Measurements from ENCODE around the gene MNT. TPM values are rescaled to one million over a fixed set of nuclear protein-coding genes. Genes with fewer than 3 reads are reported as not detected.
A peak's percentile ranks its signal among the peaks of the same experiment; 100 is the strongest.

Gene MNT
- total and polyA plus RNA-seq, 2 of the 8 experiments (the other 6 are each of a cell fraction or from before 2014, with no cell fraction given) = 5.0 to 17.3 TPM

GRCh38 chr17:2393174-2393953, 7.5 kb downstream of the MNT start:
- no peak overlapping the region for H2BK20ac ChIP-seq (ENCODE audit: low read length)
- H3K23me2 ChIP-seq (ENCODE audit: low read depth, low read length) = peaks cover 15% of the 10 kb centered on the region
- no peak overlapping the region for H2BK120ac ChIP-seq (replicated peaks; ENCODE audit: low read depth, low read length)
- H4K5ac ChIP-seq (ENCODE audit: insufficient read length, low read depth, low read length) = no peak overlapping the region
- no peak overlapping the region for H3K14ac ChIP-seq (ENCODE audit: insufficient read length)
- 0 out of 2 replicates have a peak overlapping the region, but pooled peaks have one; percentile 37 for H2AFZ ChIP-seq (ENCODE audit: low read length)
- H3K56ac ChIP-seq (replicated peaks; ENCODE audit: insufficient read length, low read depth, low read length) = peak overlapping the region; percentile 48
- FAIRE-seq (no peak), DNase-seq (ENCODE audit: low read depth in 1 of 2, low spot score in 2 of 2) (peak in 1 of 2 experiments; percentile 88)
- peak overlapping the region; percentile 86 for H3K27ac ChIP-seq (ENCODE audit: low read depth, low read length)
- no peak overlapping the region for H3K4ac ChIP-seq (replicated peaks; ENCODE audit: insufficient read length, low read depth, low read length)
- H4K91ac ChIP-seq (replicated peaks; ENCODE audit: insufficient read length, low read length) = peak overlapping the region; percentile 17
- peak overlapping the region; percentile 81; the same call in 1 of the 2 replicates for H4K8ac ChIP-seq (ENCODE audit: extremely low read depth, insufficient read depth, low read length)
- no peaks in the 10 kb centered on the region for H3K27me3 ChIP-seq (replicated peaks in 1 of 4; ENCODE audit: control insufficient read depth in 3 of 4, extremely low read depth in 1 of 4, insufficient read depth in 3 of 4, low read length in 3 of 4)
- H3K36me3 ChIP-seq (ENCODE audit: control insufficient read depth in 2 of 4, insufficient read depth in 4 of 4, low read length in 3 of 4) = no peaks in the 10 kb centered on the region
- peak overlapping the region; percentile 64 to 85 (median 76) for H3K4me3 ChIP-seq (ENCODE audit: extremely low read depth in 1 of 4, insufficient read depth in 2 of 4, low read depth in 3 of 4, low read length in 4 of 4)
- no peak overlapping the region for H2AK5ac ChIP-seq (ENCODE audit: low read depth, low read length)
- peak overlapping the region; percentile 81 to 99 for H3K4me2 ChIP-seq (ENCODE audit: insufficient read depth in 1 of 2, low read depth in 2 of 2, low read length in 2 of 2)
- H3K9me3 ChIP-seq (ENCODE audit: insufficient read depth in 2 of 2, low read depth in 1 of 2, low read length in 1 of 2) = no peaks in the 10 kb centered on the region
- peak overlapping the region; percentile 83; the same call in 1 of the 2 replicates for H2BK5ac ChIP-seq (ENCODE audit: low read depth, low read length)
- H3K79me1 ChIP-seq (ENCODE audit: low read depth, low read length) = peaks cover 28% of the 10 kb centered on the region
- H3K9ac ChIP-seq (replicated peaks in 1 of 4; ENCODE audit: extremely low read depth in 1 of 4, low read depth in 3 of 4, low read length in 3 of 4) = peak overlapping the region; percentile 74 to 95 (median 92)
- peaks cover 15 to 46% (median 30%) of the 10 kb centered on the region in 4 experiments for H3K4me1 ChIP-seq (replicated peaks in 1 of 4; ENCODE audit: control insufficient read depth in 3 of 4, insufficient read depth in 4 of 4, low read length in 3 of 4)
- peak overlapping the region; percentile 44 for H3K18ac ChIP-seq (ENCODE audit: extremely low read depth, low read length)
- ChIA-PET POLR2A (ENCODE audit: partially characterized antibody) (interaction anchor here (0.5 to 15.4 kb wide), 15 partner anchors 8 to 383 kb away, joined by 3 to 193 read pairs (median 5); partner anchors contain the start of genes MNT and TSR1), CTCF (ENCODE audit: partially characterized antibody) (interaction anchor here (1.8 to 3.7 kb wide), 4 partner anchors 11 to 23 kb away, joined by 6 to 48 read pairs (median 11); no protein-coding TSS in a partner anchor)
- no peak overlapping the region for H2BK12ac ChIP-seq (ENCODE audit: low read depth, low read length)
- H4K20me1 ChIP-seq (replicated peaks in 1 of 2; ENCODE audit: control insufficient read depth in 1 of 2, insufficient read depth in 2 of 2, low read length in 2 of 2) = peaks cover 13 to 14% of the 10 kb centered on the region in 2 experiments
- H3K23ac ChIP-seq (ENCODE audit: insufficient read length) = no peak overlapping the region
- H2BK15ac ChIP-seq (ENCODE audit: low read length) = no peak overlapping the region
- peaks cover 0 to 50% of the 10 kb centered on the region in 2 experiments; a peak in 2 of 4 replicates for H3K79me2 ChIP-seq (ENCODE audit: control insufficient read depth in 1 of 2, insufficient read depth in 2 of 2, low read length in 2 of 2)
- WGBS, 2 experiments (ENCODE audit: extremely low coverage in 1 of 2, insufficient coverage in 1 of 2, insufficient read length in 1 of 2, insufficient replicate concordance in 2 of 2, low coverage in 1 of 2, low lambda C conversion rate in 2 of 2, missing lambda C conversion rate in 1 of 2) = 1% methylated on average over 56 of the region's 99 CpGs; no CpG with 5 or more reads in 1 of the 2 experiments
- 0 out of 2 replicates have a peak, but pooled peaks have one; percentile 2 for TF ChIP-seq SP1 (IDR thresholded peaks at IDR 0.05; ENCODE audit: low read depth, low read length)
- peak; percentile 9; the same call in 1 of the 2 replicates for TF ChIP-seq TAF1 (IDR thresholded peaks at IDR 0.05; ENCODE audit: low read depth, low read length)
- peak; percentile 63 for TF ChIP-seq KDM4A (IDR thresholded peaks at IDR 0.05; ENCODE audit: low read depth, low read length, severe bottlenecking)
- 0 out of 2 replicates have a peak, but pooled peaks have one; percentile 21 for TF ChIP-seq JUND (IDR thresholded peaks at IDR 0.05; ENCODE audit: low read length)
- TF ChIP-seq CREB1 (IDR thresholded peaks at IDR 0.05) = peak; percentile 77
- TF ChIP-seq FOSL1 (IDR thresholded peaks at IDR 0.05; ENCODE audit: insufficient read depth, low read depth, low read length) = no peak
- TF ChIP-seq PHF8 (conservative IDR thresholded peaks at IDR 0.05; ENCODE audit: low read depth, low read length) = peak; percentile 54
- TF ChIP-seq BACH1 (IDR thresholded peaks at IDR 0.05; ENCODE audit: low read length) = peak; percentile 8; the same call in 1 of the 2 replicates
- no peak for TF ChIP-seq TEAD4 (IDR thresholded peaks at IDR 0.05; ENCODE audit: low read depth, low read length)
- TF ChIP-seq NRF1 (IDR thresholded peaks at IDR 0.05; ENCODE audit: low read depth, low read length) = peak; percentile 54; the same call in 1 of the 2 replicates
- TF ChIP-seq MAX (IDR thresholded peaks at IDR 0.05) = peak; percentile 94
- no peak for TF ChIP-seq JUN (IDR thresholded peaks at IDR 0.05; ENCODE audit: low read depth, low read length)
